GM12891 (cell line): ENCODE data around the gene GPR142.

Experiments used
- PAX5 ChIP-seq: IDR thresholded peaks from 2 replicates; pipeline ENCODE4 v1.6.1; 2011; ENCODE audit warnings: low read length, moderate library complexity, mild to moderate bottlenecking; ENCODE audit not compliant: insufficient read depth, severe bottlenecking
- POLR2A ChIP-seq: IDR thresholded peaks from 2 replicates; pipeline ENCODE4 v1.6.1; 2011; ENCODE audit warnings: low read depth, low read length, control low read depth
- POLR2AphosphoS5 ChIP-seq: IDR thresholded peaks from 2 replicates; pipeline ENCODE4 v1.6.1; 2011; ENCODE audit warnings: low read depth, low read length, control low read depth
- SPI1 ChIP-seq: IDR thresholded peaks from 2 replicates; pipeline ENCODE4 v1.6.1; 2011; ENCODE audit warnings: low read depth, low read length, control low read depth
- TAF1 ChIP-seq: IDR thresholded peaks from 2 replicates; pipeline ENCODE4 v1.6.1; 2011; ENCODE audit warnings: low read depth, low read length, control low read depth

GRCh38 chr17:74350486-74350885, 16.8 kb upstream of the GPR142 start:
- TF ChIP-seq POLR2A (no peak), POLR2AphosphoS5 (no peak), PAX5 (no peak), TAF1 (no peak), SPI1 (no peak)
